Fibroblast of skin of back (primary cell): ENCODE measurements around the gene B4GALNT2.
"Not testable (repeated sequence)": the region's sequence is repeated elsewhere in the genome, so short reads cannot be mapped to it uniquely, and the experiment has no call there.

Experiments
- DNase-seq: peaks from one replicate; pipeline ENCODE4 v3.0.0-alpha.2; 2013

The B4GALNT2 gene

GRCh38 chr17:49183341-49183740 is 50.8 kb downstream of the B4GALNT2 start:
- no peak for DNase-seq

DNA sequence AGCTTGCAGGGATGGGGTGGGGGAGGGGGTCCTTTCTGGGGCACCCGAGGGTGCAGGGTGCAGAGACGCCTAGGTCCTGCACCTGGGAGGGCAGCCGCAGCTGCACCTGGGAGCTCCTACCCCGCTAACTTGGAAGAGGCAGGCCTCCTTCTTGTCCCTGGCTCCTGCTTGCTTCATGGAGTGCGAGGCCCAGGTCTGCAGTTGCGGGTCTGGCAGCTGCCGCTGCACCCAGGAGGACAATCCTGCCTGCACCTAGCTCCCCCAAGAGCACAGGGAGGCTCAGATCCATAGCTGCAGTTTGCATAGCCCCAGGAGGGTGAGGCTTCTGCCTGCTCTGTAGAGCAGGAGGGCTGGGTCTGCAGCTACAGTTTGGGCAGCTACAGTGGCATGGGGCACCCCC is 51.2 kb downstream of the B4GALNT2 start:
- DNase-seq: no peak

- DNase-seq: not testable (repeated sequence)
These were observed 52.0 kb downstream of the B4GALNT2 start for GRCh38 chr17:49184522-49184921.

GRCh38 chr17:49185381-49185780 is 52.8 kb downstream of the B4GALNT2 start:
- DNase-seq: not testable (repeated sequence)

DNA sequence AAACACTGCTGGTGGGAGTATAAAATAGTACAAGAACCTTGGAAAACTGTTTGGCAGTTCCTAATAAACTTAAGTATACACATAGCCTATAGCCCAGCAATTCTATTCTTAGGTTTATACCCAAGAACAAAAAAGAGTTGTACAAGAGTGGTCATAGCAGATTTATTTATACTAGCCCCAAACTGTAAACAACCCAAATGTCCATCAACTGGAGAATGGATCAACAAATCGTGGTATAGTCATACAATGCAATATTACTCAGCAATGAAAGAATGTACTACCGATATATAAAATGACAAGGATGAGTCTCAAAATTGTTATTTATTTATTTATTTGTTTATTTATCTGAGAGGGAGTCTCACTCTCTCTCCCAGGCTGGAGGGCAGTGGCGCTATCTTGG is 54.7 kb downstream of the B4GALNT2 start:
- no peak for DNase-seq

DNA sequence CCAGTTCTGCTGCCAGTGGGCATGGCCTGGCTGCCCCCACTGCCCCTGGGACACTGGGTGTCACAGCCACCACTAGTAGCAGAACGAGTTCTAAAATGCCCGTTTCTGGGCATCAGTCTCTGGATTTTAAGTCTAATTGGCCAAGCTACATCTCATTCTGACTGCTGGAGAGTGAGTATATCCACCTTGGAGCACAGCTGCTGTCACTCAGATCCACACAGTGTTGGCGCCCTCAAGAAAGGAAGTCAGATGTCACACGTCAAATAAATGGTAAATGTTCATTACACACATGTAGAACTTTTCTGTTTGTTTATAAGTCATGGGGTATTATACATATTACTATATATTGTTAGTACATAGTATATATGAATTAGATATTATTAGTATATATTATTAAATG is 58.4 kb downstream of the B4GALNT2 start:
- DNase-seq: no peak

- no peak for DNase-seq
These were observed 58.9 kb downstream of the B4GALNT2 start for GRCh38 chr17:49191409-49191916.

DNA sequence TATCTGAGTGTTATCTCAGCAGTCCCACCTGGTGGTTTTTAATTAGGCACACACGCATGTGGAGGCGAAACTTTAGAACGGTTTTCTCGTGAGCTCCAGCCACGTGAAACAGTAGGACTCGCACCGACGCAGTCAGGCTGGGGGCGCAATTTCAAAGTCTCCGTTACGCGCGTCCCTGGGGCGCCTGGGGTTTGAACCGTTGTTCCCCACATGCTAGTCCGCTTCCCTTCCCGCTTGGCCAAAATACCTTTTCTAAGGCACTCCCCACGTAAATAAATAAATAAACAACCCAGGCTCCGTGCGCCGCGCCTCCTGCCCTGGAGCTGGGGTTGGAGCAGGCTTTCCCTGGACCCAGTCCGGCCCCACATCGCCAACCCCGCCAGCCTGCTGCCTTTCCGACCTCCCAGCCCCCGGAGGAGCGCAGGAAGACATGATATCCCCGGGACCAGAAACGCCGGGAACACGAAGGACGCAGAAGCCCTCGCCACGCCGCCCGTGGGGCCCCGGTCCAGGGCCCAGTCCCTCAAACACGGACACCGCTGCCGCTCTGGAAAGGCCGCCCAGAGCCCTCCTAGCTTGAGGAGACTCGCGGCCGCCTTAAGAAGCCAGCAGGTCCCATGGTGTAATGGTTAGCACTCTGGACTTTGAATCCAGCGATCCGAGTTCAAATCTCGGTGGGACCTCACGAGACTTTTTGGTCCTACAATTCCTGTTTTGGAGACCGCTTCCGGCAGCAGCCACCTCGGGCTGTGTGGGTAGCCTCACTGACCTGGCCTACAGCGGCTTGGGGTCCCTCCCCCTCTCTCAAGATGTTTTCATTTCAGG is 59.6 kb downstream of the B4GALNT2 start:
- DNase-seq: peak; percentile 82

DNA sequence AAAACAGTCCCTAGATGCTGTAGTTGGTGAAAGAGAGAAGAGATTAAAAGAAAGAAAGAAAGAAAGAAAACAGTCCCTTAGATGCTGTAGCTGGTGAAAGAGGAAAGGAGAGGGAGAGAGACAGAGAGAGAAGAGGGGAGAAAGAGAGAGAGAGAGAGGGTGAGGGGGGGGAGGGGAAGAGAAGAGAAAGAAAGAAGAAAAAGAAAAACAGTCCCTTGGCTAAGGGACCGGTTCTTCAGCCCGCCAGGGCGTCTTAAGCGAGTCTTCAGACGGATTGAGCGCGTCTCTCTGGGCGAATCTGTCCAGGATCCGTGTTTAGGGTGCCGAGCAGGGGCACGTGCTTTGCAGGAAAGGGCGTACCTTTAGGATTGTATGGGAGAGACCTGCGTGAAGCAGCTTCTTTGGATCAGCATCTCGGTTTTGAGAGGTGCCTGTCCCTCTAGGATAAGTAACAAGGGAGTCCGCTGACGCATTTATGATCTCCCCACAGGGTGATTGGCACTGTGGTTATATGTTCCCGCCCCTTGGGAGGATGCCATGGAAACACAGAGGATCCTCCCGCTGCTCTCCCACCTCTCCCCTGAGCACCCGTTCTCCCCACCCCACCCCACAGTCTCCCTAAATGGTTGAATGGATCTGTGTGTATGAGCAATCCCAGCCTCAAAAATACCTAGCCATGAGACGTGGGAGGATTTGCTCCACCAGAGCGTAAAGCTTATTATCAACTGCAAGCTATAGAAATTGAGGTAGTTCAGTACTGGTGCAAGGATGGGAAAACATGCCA is 61.1 kb downstream of the B4GALNT2 start:
- DNase-seq: peak; percentile 56

GRCh38 chr17:49194297-49194607 is 61.7 kb downstream of the B4GALNT2 start:
- no peak for DNase-seq

GRCh38 chr17:49195751-49196150 is 63.2 kb downstream of the B4GALNT2 start:
- no peak for DNase-seq

GRCh38 chr17:49196520-49196919 is 64.0 kb downstream of the B4GALNT2 start:
- DNase-seq: no peak

- DNase-seq: peak; percentile 19
These were observed 64.9 kb downstream of the B4GALNT2 start for GRCh38 chr17:49197346-49197998.

DNA sequence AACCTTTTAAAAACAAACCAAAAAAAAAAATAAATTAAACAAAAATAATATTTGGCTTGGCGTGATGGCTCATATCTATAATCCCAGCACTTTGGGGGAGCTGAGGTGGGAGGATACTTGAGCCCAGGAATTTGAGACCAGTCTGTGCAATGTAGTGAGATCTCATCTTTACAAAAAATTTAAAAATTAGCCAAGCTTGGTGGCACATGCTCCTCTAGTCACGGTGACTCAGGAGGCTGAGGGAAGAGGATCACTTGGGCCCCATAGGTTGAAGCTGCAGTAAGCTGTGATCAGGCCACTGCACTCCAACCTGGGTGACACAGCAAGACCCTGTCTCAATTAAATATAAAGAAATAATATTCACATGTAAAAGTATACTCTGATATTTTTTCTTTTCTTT is 65.6 kb downstream of the B4GALNT2 start:
- DNase-seq: no peak

DNA sequence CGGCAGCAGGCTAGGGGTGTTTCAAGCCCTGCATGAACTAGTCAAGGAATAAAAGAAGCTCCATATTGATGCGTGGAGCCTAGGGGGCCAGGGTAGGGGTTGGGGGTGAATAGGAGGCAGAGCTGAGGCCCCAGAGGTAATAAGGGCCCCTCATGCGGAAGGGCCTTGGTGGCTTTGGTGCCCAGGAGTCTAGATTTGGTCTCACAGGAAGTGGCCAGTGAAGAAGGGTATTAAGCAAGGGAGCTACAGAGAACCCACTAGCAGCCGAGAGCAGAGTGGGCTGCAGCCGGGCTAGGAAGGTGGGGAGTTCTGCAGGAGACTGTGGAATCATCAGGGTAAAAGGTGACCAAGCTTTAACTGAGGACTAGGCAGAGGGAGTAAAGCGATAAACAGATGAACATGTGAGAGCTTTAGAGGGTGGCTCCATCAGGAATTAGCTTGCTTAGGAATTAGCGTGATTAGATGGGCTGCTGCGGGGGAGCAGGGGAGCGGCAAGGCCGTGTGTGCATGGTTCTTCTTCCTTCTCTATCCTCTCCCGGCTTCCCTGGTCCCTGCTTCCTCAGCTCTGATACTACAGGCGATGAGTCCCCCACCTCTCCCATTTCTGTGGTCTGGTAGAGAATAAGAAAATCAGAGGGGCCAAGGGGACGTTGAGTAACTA is 68.0 kb downstream of the B4GALNT2 start:
- no peak for DNase-seq

GRCh38 chr17:49201481-49201927 is 68.9 kb downstream of the B4GALNT2 start:
- DNase-seq: peak; percentile 58

GRCh38 chr17:49203796-49204195 is 71.2 kb downstream of the B4GALNT2 start:
- no peak for DNase-seq

GRCh38 chr17:49204516-49204915 is 71.9 kb downstream of the B4GALNT2 start:
- DNase-seq: peak; percentile 22

DNA sequence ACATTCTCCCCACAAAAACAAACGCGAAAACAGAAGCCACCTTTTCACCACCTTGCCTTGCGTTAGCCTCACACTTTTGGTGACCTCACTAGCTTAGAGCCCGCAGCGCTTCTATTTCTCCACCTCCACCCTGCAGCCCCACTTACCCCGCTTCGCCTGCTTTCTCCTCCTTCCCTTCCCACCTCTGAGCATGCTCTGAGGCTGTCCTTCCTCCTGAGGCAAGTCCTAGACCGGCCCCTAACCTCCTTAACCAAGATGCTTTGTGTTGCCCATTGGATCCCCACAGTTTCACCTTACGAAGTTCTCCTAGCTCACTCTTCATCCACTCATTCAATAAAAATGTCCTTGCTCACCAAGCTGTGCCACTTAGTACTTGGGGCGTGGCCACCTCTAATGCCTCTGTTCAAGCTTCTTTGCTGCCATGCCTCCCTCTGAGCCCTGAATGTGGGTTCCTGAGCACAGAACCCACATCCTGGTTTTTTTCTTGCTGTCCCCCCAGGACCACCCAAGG is 76.5 kb downstream of the B4GALNT2 start:
- peak; percentile 34 for DNase-seq

GRCh38 chr17:49210158-49211029 is 77.8 kb downstream of the B4GALNT2 start, which contains the start of the genes ABI3 and GNGT2:
Gene ABI3, plus strand, starts transcription at chr17:49210707. Its CDS starts 18 bp downstream, at chr17:49210725.
Gene GNGT2, minus strand, starts transcription at chr17:49210574. Its CDS starts 3,152 bp downstream, at chr17:49207422.
- peak; percentile 82 for DNase-seq

GRCh38 chr17:49213399-49213798 is 80.8 kb downstream of the B4GALNT2 start:
- no peak for DNase-seq
